Spleen (tissue), 7 donors: ENCODE measurements around the gene CMC4.

ENCODE experiments used
- CTCF ChIP-seq, 11 experiments: fragments of 200-600 bp in 7 of 11; fragments of 450-650 bp in 4 of 11; sonication (generic) in 4 of 11; IDR thresholded peaks in 8 of 11; conservative IDR thresholded peaks in 3 of 11; 1 replicate in 7 of 11; 2 replicates in 4 of 11; pipeline versions ENCODE4 v1.4.0 to v1.8.0; 2016 to 2021; ENCODE audit warnings: antibody characterized with exemption in 11 of 11, inconsistent platforms in 4 of 11, mild to moderate bottlenecking in 1 of 11
- POLR2A ChIP-seq, 3 donors: fragments of 450-650 bp; IDR thresholded peaks; one replicate each; pipeline ENCODE4 v1.5.1; 2017; ENCODE audit warnings: antibody characterized with exemption in 3 of 3, mild to moderate bottlenecking in 1 of 3
- POLR2AphosphoS5 ChIP-seq, 3 donors: sonication (generic); formaldehyde crosslinking; IDR thresholded peaks; one replicate each; pipeline ENCODE4 v1.5.1; 2017; ENCODE audit warnings: antibody characterized with exemption in 3 of 3
- donor health status: DM: no; HTN: no; CAD: no; lungs with moderate emphysema.
- donor health status: DM: no; HTN: no; CAD: no.
- donor health status: DM: no; HTN: no; CAD: no.

DNA sequence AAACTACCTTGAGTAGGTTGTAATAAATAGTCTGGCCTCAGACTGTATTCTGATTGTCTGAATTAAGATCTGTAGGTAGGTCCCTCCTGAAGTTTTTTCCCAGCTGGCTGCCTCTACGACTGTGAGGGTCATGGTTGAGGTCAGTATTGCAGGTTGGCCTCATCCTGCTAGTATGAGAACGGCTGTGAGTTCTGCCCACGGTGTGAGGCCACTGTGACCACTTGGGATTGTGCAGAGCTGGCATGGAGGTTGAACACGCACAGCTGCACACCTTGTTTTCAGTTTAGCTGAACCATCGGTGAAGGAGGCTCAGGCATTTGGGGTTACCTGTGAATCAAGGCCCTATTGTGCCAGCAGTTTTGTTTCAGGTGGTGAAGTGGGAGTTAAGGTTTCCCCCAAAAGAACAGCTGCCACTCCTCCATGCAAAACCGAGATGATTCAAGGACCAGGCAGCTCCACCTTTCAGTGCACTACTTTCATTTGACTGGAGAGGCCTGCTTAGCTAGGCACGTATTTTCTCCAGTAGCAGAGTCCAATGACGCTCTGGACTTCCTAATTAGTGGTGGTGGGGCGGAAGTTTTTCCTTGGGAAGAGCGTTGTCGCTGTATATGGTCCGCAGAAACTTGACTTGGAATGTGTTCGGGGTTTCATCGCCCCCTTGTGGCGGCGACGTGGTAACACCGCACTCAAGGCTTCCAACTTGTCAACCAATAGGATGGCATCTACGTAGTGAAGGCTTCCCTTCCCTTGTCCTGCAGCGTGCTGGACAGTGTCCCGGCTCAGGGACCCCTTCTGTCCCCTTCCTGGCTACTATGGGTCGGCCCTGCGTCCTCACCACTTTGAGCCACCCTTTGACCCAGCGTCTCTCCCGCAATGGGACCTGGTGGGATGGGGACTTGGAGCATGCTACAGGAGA lies 13.8 kb downstream of the CMC4 start:
- peak; percentile 48 to 92 (median 80) for TF ChIP-seq CTCF (IDR thresholded peaks at IDR 0.05 in 8 of 11, conservative IDR thresholded peaks at IDR 0.05 in 3 of 11)
- no peak for TF ChIP-seq POLR2A (IDR thresholded peaks at IDR 0.05)
- peak; percentile 39 to 56 (median 51) for TF ChIP-seq POLR2AphosphoS5 (IDR thresholded peaks at IDR 0.05)
